Inflammatory macrophage treated with lipopolysaccharide for 4 hours (primary cell): ENCODE measurements around the gene SANBR.
"Not testable (repeated sequence)": the region's sequence is repeated elsewhere in the genome, so short reads cannot be mapped to it uniquely, and the experiment has no call there.

Source experiments
- DNase-seq: peaks from one replicate; pipeline ENCODE4 v3.0.0-alpha.2; 2020

Gene SANBR

GRCh38 chr2:61065714-61066709 is at the start of gene SANBR:
Gene SANBR, plus strand, starts transcription at chr2:61065871. Its CDS starts 4,480 bp downstream, at chr2:61070351.
- peak; percentile 91 for DNase-seq

- DNase-seq, result no peak
Measured at GRCh38 chr2:61015976-61016375, 49.7 kb upstream of the SANBR start.

GRCh38 chr2:61016392-61017002 is 49.2 kb upstream of the SANBR start:
- no peak for DNase-seq

- DNase-seq, result peak; percentile 70
Measured at GRCh38 chr2:61017003-61017555, 48.6 kb upstream of the SANBR start.

- peak; percentile 72 for DNase-seq
Measured at GRCh38 chr2:61017556-61018317, 47.9 kb upstream of the SANBR start, which contains the start of the genes PEX13 and PUS10. Gene PEX13, plus strand, starts transcription at chr2:61017720. Its CDS starts 40 bp downstream, at chr2:61017760. Gene PUS10, minus strand, starts transcription at chr2:61018255. Its CDS starts 6,365 bp downstream, at chr2:61011890.

GRCh38 chr2:61018318-61018755 is 47.3 kb upstream of the SANBR start:
- DNase-seq, result no peak

DNA sequence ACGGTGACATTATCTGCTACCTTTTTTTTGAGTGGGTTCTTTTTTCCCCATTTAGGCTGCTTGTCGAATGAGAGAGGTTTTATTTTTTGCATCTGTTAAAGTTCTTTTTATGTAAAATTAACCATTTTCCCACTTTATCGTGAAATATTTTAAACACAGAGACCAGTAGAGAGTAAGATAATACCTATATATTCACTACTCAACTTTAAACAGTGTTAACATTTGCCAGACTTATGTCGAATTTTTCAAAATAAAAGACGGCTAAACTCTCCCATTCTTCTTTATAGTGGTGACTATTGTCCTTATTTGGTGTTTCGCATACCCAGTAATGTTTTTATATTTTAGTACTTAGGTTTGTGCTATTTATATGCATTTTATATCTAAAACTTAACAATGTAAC is 46.9 kb upstream of the SANBR start:
- DNase-seq, result no peak

DNA sequence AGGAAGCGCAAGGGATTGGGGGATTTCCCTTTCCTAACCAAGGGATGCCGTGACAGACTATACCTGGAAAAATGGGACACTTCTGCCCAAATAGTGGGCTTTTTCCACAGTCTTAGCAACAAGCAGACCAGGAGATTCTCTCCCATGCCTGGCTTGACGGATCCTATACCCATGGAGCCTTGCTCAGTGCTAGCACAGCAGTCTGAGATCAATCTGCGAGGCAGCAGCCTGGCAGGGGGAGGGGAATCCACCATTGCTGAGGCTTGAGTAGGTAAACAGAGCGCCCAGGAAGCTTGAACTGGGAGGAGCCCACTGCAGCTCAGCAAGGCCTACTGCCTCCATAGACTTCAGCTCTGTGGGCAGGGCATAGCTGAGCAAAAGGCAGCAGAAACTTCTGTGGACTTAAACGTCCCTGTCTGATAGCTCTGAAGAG is 44.4 kb upstream of the SANBR start:
- DNase-seq, result no peak

GRCh38 chr2:61023670-61024069 is 42.0 kb upstream of the SANBR start:
- no peak for DNase-seq

DNA sequence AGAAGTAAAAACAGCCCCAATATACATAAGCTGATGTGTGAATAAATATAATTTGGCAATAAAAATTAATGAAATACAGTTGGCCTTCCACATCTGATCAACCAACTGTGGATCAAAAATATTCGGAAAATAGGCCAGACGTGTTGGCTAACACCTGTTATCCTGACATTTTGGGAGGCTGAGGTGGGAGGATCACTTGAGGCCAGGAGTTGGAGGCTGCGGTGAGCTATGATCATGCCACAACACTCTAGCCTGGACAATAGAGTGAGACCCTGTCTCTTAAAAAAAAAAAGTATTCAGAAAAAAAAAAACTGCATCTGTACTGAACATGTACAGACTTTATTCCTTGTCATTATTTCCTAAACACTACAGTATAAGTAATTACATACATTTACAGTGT is 36.1 kb upstream of the SANBR start:
- DNase-seq, result no peak

DNA sequence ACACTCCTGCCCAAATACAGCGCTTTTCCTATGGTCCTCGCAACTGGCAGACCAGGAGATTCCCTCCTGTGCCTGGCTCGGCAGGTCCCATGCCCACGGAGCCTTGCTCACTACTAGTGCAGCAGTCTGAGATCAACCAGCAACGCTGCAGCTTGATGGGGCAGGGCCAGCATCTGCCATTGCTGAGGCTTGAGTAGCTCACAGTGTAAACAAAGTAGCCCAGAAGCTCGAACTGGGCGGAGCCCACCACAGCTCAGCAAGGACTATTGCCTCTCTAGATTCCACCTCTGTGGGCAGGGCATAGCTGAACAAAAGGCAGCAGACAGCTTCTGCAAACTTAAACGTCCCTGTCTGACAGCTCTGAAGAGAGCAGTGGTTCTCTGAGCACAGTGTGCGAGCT is 31.1 kb upstream of the SANBR start:
- DNase-seq, result not testable (repeated sequence)

GRCh38 chr2:61036643-61037042 is 29.0 kb upstream of the SANBR start:
- DNase-seq, result not testable (repeated sequence)

GRCh38 chr2:61042807-61043206 is 22.9 kb upstream of the SANBR start:
- no peak for DNase-seq

GRCh38 chr2:61044636-61045035 is 21.0 kb upstream of the SANBR start:
- peak; percentile 85 for DNase-seq

- DNase-seq, result peak; percentile 55
Measured at GRCh38 chr2:61045226-61045625, 20.4 kb upstream of the SANBR start.

GRCh38 chr2:61045999-61046398 is 19.7 kb upstream of the SANBR start:
- peak; percentile 75 for DNase-seq

- no peak for DNase-seq
Measured at GRCh38 chr2:61055557-61055956, 10.1 kb upstream of the SANBR start.

- no peak for DNase-seq
Measured at GRCh38 chr2:61057562-61057961, 8.1 kb upstream of the SANBR start.

DNA sequence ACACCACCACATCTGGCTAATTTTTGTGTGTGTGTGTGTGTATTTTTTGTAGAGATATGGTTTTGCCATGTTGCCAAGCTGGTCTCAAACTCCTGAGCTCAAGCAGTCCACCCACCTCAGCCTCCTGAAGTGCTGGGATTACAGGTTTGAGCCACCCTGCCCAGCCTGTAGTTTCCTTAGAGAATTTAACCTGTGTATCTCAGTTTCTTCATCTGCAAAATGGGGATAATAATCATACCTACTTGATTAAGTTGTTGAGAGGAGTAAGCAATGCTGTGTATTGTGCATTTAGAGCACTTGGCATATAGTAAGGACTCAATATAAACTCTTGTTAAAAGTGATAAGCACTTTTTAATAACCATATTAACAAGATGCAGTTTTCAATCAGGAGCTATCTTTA is 6.3 kb upstream of the SANBR start:
- DNase-seq, result no peak

GRCh38 chr2:61074100-61074499 is 8.4 kb downstream of the SANBR start:
- no peak for DNase-seq

DNA sequence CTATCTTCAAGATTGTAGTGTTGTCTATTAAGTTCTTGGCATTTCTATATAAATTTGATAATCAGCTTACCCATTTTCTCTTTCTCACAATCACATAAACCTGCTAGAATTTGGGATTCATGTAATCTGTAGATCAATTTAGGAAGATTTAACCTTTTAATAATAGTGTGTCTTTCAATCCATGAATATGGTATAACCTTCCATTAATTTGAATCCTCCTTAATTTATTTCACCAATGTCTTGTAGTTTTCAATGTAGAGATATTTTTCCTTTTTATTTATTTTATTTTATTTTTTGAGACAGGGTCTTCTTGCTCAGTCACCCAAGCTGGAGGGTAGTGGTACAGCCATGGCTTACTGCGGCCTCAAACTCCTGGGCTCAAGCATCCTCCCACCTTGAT is 20.2 kb downstream of the SANBR start:
- no peak for DNase-seq

DNA sequence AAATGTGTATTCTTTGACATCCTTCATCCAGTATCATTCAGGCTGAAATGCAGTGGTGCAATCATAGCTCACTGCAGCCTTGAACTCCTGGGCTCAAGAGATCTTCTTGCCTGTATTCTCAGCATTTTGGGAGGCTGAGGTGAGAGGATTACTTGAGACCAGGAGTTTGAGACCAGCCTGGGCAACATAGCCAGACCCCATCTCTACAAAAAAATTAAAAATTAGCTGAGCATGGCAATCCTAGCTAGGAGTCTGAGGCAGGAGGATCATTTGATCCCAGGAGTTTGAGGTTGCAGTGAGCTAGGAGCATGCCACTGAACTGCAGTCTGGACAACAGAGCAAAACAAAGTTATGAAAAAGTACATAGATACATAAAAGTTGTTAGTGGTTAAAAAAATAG is 24.1 kb downstream of the SANBR start:
- DNase-seq, result no peak
